GM19324 (cell line): ENCODE measurements around the gene TRIM40.
"Not testable (repeated sequence)": the region's sequence is repeated elsewhere in the genome, so short reads cannot be mapped to it uniquely, and the experiment has no call there.

ENCODE experiments used
- ATAC-seq: cut with Tn5 transposase; IDR thresholded peaks from one replicate; pipeline ENCODE4 v1.9.1; 2021; ENCODE audit warnings: mild to moderate bottlenecking, moderate library complexity; ENCODE audit not compliant: unreplicated experiment, low FRiP score

TRIM40 gene

DNA sequence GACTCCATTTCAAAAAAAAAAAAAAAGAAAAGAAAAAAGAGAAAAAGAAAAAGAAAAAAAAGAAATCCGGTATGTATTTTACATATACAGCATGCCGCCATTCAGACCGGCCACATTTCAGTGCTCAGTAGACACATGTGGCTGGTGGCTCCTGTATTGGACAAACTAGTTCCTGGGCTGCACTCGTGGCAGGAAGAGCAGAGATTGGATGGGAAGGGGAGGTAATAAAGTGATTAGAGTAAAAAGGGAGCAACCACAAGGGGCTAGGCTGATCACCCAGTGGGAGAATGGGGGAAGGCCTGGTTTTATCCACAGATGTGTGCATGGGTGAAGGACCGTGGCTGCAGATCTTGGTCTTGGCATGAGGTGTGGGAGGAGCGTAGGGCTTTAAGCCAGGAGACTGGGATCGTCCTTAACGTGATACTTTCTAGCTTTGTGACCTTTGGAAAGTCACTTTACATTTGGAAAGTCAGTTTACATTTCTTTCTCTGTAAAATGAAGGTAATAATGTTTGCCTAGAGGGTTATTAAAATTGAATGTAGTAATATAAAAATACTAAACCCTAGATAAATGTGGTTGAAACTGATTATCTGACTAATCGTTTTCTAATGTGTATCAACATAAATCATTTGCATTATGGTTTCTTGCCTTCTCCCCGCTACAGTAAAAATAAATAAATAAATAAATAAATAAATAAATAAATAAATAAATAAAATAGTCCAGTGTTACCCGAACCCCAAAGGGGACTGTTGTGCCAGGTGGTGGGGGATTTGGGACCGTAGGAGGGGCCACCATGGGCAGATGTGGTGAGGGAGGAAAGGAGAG lies 26.5 kb downstream of the TRIM40 start:
- no peak for ATAC-seq

GRCh38 chr6:30163090-30163917 lies 27.4 kb downstream of the TRIM40 start, which contains the start of gene TRIM15:
Gene TRIM15, plus strand, starts transcription at chr6:30163546. Its CDS starts 139 bp downstream, at chr6:30163685.
- ATAC-seq = no peak

- ATAC-seq = no peak
These were observed 28.1 kb downstream of the TRIM40 start for GRCh38 chr6:30163918-30164654.

- ATAC-seq = no peak
These were observed 28.8 kb downstream of the TRIM40 start for GRCh38 chr6:30164714-30165113.

DNA sequence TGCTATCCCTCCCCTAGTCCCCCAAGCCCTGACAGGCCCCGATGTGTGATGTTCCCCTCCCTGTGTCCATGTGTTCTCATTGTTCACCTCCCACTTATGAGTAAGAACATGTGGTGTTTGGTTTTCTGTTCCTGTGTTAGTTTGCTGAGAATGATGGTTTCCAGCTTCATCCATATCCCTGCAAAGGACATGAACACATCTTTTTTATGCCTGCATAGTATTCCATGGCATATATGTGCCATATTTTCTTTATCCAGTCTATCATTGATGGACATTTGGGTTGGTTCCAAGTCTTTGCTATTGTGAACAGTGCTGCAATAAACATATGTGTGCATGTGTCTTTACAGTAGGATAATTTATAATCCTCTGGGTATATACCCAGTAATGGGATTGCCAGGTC lies 29.3 kb downstream of the TRIM40 start:
- ATAC-seq = not testable (repeated sequence)

DNA sequence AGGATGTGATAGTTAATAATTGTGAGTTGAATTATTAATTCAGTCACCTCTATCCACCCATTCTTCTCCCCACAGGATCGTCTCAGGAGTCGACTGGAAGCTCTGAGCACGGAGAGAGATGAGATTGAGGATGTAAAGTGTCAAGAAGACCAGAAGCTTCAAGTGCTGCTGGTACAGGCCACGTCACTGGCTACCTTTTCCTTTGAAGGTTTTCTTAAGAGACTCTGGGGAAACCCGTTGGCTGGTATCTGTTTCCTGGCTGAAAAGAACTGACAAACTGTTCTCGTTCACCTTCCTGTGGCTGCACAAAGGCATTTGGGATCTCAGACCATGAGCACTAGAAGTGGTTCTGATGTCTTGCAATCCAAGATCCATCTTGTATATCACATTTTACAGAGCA lies 31.2 kb downstream of the TRIM40 start:
- no peak for ATAC-seq

DNA sequence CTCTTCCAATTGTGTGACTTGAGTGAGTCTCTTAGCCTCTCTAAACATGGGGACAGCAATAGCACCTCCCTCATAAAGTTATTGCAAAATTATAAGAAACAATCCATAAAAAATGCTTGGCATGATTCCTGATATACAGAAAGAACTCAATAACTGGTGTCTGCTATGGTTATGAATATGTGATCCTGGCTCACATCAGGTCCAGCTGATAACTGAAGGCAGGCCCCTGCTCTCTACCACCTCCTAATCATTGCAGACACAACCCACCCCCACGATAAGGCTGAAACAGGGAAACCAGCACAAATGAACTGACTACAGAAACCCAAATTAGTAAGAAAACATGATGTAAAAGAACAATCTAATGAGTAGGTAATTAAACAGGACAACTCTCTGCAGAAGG lies 32.8 kb downstream of the TRIM40 start:
- ATAC-seq = no peak

- ATAC-seq = no peak
These were observed 34.0 kb downstream of the TRIM40 start for GRCh38 chr6:30169658-30170614.

DNA sequence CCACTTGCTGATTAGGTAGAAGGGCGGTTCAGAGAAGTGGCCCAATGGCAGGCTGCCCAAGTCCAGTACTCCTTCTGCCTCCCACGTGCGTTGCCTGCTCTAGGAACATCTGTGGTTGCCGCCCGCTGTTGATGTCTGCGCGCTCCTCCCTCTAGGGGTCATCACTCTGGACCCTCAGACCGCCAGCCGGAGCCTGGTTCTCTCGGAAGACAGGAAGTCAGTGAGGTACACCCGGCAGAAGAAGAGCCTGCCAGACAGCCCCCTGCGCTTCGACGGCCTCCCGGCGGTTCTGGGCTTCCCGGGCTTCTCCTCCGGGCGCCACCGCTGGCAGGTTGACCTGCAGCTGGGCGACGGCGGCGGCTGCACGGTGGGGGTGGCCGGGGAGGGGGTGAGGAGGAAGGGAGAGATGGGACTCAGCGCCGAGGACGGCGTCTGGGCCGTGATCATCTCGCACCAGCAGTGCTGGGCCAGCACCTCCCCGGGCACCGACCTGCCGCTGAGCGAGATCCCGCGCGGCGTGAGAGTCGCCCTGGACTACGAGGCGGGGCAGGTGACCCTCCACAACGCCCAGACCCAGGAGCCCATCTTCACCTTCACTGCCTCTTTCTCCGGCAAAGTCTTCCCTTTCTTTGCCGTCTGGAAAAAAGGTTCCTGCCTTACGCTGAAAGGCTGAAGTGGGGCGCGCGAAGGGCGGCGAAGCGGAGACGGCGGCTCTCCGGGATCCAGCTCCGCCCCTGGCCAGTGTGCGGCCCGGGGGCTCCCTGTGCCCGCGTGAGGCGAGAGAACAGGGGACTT lies 35.9 kb downstream of the TRIM40 start:
- no peak for ATAC-seq

DNA sequence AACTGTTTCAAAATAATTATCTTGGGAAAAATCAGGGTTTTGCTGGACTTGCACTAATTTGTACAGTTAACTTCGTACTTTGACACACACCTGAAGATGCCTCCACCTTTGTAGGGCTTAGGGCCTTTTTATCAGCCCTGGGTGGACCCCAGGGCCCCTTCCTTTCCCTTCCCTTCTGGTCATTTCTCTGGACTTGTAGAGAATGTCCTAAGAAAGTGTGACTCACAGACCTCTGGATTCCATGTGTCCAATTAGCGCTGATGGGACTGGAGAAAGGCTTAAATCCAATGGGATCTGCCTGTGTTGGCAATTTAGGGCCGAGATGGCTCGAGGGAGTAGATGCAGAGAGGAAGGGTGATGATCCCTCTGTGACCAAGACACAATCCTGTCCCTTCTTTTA lies 36.7 kb downstream of the TRIM40 start:
- ATAC-seq = no peak

DNA sequence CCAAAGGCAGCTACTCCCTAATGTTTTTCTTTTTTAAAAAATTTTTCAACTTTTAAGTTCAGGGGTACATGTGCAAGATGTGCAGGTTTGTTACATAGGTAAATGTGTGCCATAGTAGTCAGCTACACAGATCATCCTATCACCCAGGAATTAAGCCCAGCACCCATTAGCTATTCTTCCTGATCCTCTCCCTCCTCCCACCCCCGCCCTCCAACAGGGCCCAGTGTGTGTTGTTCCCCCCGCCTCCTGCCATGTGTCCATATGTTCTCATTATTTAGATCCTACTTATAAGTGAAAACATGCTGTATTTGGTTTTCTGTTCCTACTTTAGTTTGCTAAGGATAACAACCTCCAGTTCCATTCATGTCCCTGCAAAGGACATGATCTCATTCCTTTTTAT lies 39.8 kb downstream of the TRIM40 start:
- no peak for ATAC-seq

DNA sequence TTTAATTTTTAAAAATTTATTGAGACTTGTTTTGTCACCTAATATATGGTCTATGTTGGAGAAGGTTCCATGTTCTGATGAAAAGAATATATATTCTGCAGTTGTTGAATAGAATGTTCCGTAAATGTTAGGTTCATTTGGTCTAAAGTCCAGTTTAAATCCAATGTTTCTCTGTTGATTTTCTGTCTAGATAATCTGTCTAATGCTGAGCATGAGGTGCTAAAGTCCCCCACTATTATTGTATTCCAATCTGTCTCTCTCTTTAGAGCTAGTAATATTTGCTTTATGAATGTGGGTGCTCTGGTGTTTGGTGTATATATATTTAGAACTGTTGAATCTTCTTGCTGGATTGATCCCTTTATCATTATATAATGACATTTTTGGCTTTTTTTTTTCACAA lies 42.9 kb downstream of the TRIM40 start:
- no peak for ATAC-seq

GRCh38 chr6:30180145-30180544 lies 44.2 kb downstream of the TRIM40 start:
- no peak for ATAC-seq

DNA sequence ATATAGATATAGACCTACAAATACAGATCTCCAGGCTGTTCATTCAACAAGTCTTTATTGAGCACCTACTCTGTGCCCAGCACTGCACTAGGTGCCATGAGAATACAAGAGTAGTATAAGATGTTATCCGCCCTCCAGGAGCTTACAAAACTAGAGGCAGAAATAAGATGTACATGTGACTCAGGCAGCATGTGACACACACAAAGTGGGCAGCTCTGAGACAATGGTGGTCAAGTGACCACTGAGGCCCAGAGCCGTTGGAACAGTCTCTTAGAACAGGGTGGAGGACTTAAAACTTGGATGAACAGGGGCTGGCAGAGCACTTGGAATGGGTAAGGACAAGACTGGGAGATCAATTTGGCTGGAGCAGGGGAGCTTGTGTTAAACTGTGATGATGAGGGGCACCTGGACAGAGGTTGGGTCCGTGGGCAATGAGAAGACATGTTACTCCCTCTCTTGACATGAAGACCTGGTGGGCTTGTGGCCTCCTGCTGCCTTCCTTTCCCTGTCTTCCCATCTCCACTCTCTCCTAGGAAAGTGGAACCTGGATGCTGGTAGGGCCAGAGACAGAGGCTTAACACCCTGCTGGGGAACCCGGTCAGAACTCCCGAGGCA lies 48.6 kb downstream of the TRIM40 start:
- ATAC-seq = no peak

DNA sequence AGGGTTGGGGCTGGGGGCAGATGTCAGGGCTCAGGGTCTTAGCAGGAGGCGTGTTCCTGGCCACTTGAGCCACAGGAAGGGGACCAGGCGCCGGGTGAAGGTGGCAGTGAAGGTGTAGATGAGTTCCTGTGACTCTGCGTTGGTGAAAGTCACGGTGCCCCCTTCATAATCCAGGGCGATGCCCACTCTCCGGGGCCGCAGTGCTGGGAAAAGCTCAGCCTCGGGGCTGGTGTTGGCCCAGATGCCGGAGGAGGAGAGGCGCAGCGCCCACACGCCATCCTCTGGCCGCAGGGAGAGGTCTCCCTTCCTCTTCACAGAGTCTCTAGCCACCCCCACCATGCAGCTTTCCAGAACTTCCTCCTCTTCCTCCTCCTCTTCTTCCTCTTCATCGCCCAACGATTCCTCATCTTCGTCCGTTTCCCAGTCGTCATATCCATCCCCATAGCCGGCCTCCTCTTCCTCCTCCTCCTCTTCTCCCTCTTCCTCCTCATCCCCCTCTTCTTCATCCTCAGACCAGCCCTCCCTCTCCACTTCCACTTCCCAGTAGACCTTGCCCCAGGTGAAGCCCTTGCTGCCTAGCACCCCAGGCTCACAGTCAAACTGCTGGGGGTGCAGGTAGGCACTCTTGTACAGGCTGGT lies 50.0 kb downstream of the TRIM40 start:
- no peak for ATAC-seq

DNA sequence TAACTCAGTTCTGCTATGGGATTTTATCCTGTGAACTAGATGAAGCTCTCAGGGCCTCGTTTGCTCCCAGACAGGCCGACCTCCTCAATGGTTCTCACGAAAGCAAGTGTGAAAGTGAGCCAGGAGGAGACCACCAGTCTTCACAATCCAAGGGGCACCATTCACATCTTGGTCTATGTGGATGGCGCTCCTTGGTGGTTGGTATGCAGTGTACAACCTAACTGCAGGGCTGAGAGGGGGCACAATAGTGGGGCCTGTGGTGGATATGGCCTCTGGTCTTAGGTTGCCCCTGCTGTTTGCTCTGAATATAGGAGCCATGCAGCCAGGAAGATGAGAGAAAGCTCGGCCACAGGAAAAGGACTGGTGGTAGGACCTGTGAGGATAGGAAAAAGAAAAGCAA lies 52.6 kb downstream of the TRIM40 start:
- ATAC-seq = no peak

DNA sequence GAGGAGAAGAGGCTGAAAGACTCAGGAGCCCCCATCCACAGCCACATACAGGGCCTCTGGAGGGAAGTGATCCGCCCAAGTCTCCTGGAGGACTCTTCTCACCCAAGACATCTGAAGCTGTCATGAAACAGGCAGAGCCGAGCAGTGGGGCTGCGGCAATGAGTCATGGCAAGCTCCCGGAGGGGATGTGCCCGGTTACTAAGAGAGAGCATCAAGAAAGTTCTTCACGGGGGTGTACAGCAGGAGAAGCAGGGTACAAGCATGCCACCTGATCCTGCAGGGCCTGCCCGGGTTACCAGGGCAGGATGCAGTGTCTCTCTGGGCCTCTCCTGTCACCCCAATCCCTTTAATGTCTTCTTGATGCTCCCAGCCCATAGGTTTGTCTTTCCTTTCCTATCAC lies 56.1 kb downstream of the TRIM40 start:
- ATAC-seq = no peak
